Hepatocyte (in vitro differentiated cells): ENCODE results near the gene ENG.

ENCODE experiments used
- CTCF ChIP-seq: fragments of 200-600 bp; sonication (generic); IDR thresholded peaks from 2 replicates; pipeline ENCODE4 v1.5.1; 2016; ENCODE audit warnings: antibody characterized with exemption, mild to moderate bottlenecking; ENCODE audit not compliant: poor library complexity
- EZH2phosphoT487 ChIP-seq: fragments of 200-600 bp; sonication (generic); IDR thresholded peaks from one replicate; pipeline ENCODE4 v1.6.1; 2018; ENCODE audit warnings: antibody characterized with exemption, mild to moderate bottlenecking, low read depth, moderate library complexity; ENCODE audit not compliant: unreplicated experiment, severe bottlenecking

GRCh38 chr9:127767909-127768331, 86.5 kb downstream of the ENG start:
- TF ChIP-seq CTCF (no peak), EZH2phosphoT487 (no peak)
